CD4-positive, alpha-beta T cell treated with Interleukin-15 for 1 hour (primary cell): ENCODE results near the gene CPA3.

Source experiments
- DNase-seq: peaks from one replicate; pipeline ENCODE4 v3.0.0-alpha.2; 2020

Gene CPA3

GRCh38 chr3:148923592-148923991 is 58.5 kb downstream of the CPA3 start:
- no peak for DNase-seq

- DNase-seq, result no peak
Measured at GRCh38 chr3:148924562-148924961, 59.5 kb downstream of the CPA3 start.

GRCh38 chr3:148925845-148926244 is 60.7 kb downstream of the CPA3 start:
- DNase-seq, result no peak

- no peak for DNase-seq
Measured at GRCh38 chr3:148930752-148931151, 65.7 kb downstream of the CPA3 start.

GRCh38 chr3:148931574-148931973 is 66.5 kb downstream of the CPA3 start:
- DNase-seq, result no peak

- DNase-seq, result no peak
Measured at GRCh38 chr3:148932972-148933371, 67.9 kb downstream of the CPA3 start.

GRCh38 chr3:148937467-148938255 is 72.6 kb downstream of the CPA3 start:
- no peak for DNase-seq

GRCh38 chr3:148938306-148938705 is 73.2 kb downstream of the CPA3 start:
- DNase-seq, result no peak

- no peak for DNase-seq
Measured at GRCh38 chr3:148938936-148939335, 73.8 kb downstream of the CPA3 start.

GRCh38 chr3:148940983-148941382 is 75.9 kb downstream of the CPA3 start:
- DNase-seq, result no peak

GRCh38 chr3:148943506-148944205 is 78.6 kb downstream of the CPA3 start:
- DNase-seq, result no peak

- DNase-seq, result no peak
Measured at GRCh38 chr3:148945116-148945515, 80.0 kb downstream of the CPA3 start.
